Stromal cell of bone marrow (primary cell): ENCODE measurements around the gene PLVAP.

Experiments used
- DNase-seq: peaks from one replicate; pipeline ENCODE4 v3.0.0-alpha.2; 2012; ENCODE audit warnings: low read depth

The PLVAP gene

DNA sequence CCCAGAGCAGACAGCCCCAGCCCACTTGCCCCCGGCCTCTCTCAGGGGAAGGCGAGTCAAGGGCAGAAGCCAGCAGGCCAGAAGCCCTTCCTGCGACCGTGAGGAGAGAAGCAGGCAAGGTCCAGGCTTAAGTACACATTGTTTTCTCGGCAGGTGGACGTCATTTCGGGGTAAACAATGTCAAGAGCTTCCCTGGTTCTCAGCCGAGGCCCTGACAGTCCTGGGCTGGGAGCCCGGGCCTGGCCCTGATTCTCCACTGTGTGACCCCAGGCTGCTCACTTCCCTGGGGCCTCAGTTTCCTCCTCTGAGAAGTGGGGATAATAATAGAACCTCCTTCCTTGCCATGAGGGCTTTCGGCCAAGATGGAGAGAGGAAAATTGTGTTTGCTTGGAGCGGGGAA is 19.4 kb downstream of the PLVAP start:
- no peak for DNase-seq

DNA sequence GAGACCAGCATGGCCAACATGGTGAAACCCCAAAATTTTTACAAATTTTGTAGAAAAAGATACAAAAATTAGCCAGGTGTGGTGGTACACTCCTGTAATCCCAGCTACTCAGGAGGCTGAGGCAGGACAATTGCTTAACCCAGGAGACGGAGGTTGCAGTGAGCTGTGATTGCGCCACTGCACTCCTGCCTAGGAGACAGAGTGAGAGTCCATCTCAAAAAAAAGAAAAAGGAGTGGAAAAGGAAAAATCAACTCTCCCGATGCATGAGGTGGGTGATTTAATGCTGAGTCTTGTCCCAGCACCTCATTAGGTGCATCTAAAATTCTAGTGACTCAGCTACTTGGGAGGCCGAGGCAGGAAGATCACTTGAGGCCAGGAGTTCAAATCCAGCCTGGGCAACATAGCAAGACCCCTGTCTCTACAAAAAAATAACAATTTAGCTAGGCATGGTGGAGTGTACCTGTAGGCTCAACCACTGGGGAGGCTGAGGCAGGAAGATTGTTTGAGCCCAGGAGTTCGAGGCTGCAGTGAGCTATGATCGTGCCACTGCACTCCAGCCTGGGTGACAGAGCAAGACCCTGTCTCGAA is 20.0 kb downstream of the PLVAP start:
- no peak for DNase-seq

DNA sequence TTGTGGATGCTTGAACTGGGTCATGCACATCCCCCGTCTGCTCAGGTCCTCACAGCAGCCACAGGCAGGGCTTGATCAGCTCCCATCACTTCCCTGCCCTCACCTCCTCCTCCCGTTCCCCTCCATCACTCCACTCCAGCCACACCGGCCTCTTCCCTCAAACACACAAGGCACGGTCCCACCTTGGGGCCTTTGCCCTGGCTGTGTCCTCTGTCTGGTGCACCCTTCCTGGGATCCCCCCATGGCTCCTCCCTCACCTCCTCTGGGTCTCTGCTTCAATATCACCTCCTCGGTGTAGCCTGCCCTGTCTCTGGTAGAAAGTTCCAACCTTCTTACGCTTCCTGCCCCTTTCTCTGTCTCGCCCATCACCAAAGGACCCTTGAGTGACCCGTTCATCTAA is 23.8 kb downstream of the PLVAP start:
- DNase-seq: no peak

DNA sequence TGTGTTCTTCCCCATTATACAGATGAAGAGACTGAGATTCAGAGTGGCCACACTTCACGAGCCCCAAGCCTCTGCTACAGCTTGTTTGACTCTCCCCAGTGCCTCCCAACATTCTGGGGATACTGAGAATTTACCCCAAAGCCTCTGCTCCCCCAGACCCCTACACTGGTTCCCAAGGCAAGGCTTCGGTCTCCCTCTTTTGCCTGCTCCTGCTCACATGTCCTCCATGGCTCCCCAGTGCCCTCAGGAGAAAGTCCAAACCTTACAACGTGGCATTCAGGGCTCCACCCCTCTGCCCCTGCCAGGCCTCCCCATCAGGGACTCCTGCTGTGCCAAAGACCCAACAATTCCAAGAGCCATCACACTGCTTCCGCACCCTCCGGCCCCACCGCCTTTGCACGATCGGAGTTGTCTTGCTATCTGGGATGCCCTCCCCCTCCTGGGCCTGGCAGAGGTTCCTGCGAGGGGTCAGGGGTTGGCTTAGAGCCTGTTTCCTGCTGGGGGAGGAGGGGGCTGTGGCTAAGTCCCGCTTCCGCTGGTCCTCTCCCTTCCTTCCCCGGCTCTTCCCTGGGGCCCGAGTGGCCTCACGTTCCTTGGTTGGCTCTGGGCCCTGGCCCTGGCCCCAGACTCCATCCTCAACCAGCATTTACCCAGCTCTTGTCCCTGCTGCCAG is 24.4 kb downstream of the PLVAP start:
- DNase-seq: no peak

DNA sequence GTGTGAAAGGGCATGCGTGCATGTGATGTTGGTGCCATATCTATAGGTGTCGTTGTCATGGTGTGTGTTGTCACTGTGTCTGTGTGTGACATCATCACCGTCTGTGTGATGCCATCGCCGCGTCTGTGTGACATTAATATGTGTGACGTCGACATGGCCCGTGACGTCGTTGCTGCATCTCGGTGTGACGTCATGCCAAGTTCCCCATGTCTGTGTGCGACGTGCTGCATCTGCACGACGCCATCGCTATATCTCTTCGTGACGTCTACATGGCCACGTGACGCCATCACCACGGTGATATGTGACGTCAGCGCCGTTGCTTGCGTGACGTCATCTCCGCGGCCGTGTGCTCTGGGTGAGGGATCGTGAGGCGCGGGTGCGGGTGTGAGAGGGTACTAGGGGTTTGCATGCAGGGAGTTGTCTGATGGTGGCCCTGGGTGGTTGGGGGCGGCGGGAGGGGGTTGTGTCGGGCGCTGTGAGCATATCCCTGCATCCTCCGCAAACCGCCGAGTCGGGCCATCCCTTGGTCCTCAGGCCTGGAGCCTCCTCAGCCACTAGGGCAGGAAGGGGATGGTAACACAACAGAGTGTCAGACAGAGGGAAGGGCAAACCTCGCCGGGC is 25.2 kb downstream of the PLVAP start:
- DNase-seq: no peak

DNA sequence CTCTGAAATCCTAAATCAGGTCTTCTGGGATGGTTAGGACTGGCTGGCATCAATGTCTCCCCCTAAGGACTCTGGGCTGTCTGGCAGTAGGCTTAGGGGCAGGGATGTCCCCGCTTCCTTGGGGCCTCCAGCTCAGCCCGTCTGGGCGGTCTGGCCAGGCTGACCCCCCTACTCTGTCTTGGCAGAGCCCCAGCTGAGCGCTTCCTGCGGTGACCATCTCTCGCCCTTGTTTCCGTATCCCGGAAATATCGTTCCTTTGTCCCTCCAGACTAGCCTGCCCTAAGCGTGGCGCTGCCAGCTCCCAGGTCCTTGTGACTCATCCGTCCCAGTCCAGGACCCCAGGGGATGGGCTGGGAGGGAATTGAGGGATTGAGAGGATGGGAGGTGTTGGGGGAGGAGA is 28.4 kb downstream of the PLVAP start:
- DNase-seq: no peak

DNA sequence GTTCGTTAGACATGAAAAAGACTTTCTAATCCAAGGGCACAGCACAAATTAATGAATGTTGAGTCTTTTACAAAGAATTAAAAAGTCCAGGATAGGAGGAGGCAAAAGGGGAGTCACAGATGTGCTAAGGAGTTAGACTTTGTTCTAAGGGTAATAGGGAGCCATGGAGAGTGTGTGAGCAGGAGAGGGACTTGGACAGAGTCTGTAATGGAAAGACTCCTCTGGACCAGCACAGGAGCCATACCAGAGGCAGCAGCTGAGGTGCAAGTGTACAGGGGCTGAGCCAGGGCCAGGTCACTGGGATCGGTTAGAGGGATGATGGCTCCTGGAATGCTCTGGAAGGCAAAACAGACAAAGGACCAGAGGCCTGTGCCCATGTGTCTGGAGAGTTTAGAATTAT is 29.3 kb downstream of the PLVAP start:
- DNase-seq: no peak

DNA sequence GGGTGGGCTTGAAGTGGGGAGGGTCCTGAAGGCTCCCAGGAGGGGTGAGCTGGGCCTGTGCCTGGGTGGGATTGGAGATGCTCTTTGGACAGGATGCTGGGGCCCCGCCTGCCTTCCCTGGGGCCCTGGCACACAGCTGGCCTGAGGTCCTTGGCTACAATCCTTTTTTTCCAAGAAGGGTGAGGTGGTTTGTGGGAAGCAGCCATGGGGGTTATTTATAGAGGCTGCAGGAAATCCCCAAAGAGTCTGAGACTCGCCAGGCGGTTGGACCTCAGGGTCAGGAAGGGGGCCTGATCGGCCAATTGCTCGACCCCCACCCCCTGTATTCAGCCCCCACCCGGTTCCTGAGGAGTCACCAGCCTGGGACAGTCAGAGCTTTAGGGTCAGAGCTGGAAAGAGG is 29.8 kb downstream of the PLVAP start:
- DNase-seq: no peak

DNA sequence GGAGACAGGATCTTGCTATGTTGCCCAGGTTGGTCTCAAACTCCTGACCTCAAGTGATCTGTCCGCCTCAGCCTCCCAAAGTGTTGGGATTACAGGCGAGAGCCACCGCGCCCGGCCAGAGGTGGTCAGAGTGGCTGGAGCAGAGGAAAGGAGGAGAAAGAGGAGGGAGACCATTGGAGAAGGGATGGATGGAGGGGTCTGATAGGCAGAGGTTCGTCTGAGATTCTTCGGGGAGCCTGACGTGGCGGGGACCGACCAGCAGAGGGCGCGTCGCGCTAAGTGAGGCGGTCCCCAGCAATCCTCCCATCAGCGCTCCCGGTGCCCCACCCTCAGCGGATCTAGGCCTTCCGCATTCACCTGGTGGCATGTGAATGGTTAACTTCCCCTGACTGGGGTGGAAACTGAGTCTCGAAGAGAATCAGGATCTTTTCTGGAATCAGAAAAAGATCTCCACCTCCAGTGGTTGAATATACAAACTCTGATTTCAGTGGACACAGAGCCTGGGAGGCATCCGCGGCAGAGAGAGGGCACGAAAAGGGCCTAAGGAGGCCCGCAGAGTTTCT is 31.0 kb downstream of the PLVAP start:
- no peak for DNase-seq

DNA sequence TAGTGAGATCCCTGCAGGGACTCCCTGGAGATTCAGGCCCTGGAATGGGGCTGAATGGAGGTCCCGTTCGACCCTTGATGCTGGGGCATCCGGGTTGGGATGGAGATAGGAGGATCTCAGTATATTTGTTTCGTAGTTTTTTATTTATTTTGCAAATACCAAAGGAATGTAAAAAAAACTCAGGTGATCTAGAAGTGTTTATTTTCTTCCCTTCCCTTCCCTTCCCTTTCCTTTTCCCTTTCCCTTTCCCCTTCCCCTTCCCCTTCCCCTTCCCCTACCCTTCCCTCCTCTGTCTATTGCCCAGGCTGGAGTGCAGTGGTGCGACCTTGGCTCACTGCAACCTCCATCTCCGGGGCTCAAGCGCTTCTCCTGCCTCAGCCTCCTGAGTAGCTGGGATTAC is 35.3 kb downstream of the PLVAP start:
- DNase-seq: no peak

DNA sequence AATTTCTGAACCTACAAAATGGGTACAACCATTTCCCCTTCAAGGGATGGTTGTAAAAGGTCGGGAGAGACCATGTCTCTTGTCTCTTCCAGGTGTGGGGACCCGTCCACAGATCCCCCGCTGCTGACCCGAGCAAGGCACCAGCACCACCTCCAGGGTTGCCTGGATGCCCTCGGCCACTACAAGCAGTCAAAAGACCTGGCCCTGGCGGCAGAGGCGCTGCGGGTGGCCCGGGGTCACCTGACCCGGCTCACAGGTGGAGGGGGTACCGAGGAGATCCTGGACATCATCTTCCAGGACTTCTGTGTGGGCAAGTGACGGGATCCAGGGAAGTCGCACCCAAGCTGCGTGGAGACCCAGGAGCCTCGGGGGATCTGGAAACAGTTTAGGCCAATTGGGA is 35.8 kb downstream of the PLVAP start:
- no peak for DNase-seq

DNA sequence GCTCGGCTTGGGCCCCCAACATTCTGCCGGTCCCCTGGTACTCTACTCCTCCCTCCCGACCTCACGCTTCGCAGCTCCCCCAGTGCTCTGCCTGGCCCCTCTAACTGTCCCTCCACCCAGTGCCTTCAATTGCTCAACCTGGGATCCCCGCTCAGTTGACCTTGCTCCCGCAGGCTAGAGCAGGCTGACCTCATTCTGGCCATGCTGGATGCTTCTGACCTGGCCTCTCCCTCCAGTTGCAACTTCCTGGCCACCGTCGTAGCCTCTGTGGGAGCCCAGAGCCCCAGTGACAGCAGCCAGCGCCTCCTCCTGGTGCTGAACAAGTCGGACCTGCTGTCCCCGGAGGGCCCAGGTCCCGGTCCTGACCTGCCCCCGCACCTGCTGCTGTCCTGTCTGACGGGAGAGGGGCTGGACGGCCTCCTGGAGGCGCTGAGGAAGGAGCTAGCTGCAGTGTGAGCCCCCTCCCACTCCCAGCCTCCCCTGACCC is 36.2 kb downstream of the PLVAP start:
- no peak for DNase-seq

DNA sequence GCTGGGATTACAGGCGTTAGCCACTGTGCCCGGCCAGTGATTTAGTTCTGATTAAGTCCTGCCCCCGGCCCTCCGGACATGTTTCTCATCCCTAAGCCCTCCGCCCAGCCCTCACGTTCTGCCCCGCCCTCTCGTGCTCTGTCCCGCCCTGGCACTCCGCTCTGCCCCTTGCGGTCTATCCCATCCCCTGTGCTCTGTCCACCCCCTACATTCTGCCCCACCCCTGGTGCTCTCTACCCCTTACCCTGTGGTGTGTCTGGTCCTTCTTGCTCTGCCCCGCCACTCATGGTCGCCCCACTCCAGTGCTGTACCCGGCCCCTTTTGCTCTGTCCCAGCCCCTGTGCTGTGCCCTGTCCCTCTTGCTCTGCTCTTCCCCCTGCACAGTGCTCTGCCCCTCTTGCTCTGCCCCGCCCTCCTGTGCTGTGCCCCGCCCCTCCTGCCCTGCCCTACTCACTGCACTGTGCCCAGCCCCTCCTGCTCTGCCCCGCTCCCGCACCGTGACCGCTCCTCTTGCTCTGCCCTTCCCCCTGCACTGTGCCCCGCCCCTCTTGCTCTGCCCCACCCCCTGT is 36.8 kb downstream of the PLVAP start:
- no peak for DNase-seq

DNA sequence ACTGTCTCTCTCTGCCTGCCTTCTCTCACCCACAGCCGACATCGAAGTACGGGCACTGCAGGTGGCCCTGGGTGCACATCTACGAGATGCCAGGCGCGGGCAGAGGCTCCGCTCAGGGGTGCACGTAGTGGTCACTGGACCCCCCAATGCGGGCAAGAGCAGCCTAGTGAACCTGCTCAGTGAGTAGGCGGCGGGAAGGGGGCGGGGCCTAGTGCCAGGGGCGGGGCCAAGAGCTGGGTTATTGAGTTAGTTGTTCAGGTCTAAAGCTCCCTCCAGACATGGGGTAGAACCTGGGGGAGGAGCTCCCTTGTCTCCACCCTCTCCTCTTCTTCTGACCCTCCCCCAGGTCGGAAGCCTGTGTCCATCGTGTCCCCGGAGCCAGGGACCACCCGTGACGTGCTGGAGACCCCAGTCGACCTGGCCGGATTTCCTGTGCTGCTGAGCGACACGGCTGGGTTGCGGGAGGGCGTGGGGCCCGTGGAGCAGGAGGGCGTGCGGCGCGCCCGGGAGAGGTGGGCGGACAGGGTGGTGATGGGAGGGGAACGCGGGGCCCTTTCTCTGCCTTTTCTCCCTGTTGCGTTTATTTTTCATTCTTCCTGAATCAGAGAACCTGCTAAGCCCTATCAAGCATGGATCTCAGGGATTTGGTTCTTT is 37.9 kb downstream of the PLVAP start:
- no peak for DNase-seq

DNA sequence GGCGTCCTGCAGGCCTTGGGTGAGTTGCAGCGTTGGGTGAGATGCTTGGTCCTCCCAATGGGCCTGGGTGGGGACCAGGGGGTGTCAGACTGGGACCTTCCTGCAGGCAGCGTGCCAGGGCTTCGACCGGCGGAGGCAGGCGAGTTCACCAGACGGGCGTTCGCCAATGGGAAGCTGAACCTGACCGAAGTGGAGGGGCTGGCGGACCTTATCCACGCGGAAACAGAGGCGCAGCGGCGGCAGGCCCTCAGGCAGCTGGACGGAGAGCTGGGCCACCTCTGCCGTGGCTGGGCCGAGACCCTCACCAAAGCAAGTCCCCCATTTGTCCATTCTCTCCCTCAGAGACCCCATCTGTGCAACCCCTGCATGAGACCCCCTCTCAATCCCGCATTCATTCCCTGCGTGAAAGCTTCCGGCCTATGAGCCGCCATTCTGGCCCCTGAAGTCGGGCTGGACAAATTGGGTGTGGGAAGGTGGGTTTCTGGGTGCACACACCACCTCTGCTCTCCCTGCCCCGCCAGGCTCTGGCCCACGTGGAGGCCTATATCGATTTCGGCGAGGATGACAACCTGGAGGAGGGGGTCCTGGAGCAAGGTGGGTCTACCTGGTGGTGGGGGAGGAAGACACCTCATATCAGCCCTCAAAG is 38.6 kb downstream of the PLVAP start:
- DNase-seq: no peak

DNA sequence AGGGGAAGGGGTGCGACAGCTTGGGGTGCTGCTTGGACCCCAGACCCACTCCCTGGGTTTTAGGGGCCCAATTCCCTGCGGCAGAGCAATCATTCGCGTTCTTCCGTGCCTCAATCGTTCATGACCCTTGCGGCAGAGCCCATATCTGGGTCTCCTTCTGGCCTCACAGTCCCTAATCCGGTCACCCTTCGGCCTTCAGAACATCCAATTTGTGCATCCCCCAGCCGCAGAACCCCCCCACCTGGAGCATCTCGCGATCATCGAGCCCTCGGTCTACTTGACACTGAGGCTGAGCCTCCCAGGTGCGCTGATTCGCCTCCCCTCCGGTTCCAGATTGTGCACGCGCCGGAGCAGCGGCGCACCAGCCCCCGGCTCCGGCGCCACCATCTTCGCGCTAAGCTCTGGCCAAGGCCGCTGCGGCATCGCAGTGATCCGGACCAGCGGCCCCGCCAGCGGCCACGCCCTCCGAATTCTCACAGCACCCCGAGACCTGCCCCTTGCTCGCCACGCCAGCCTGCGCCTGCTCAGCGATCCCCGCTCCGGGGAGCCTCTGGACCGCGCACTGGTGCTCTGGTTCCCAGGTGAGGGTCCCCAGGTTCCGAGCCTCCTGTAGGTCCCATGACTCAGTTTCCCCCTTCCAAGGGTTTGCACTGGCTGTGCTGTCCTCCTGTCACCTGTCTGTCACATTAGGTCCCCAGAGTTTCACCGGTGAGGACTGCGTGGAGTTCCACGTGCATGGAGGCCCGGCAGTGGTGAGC is 39.3 kb downstream of the PLVAP start:
- no peak for DNase-seq

DNA sequence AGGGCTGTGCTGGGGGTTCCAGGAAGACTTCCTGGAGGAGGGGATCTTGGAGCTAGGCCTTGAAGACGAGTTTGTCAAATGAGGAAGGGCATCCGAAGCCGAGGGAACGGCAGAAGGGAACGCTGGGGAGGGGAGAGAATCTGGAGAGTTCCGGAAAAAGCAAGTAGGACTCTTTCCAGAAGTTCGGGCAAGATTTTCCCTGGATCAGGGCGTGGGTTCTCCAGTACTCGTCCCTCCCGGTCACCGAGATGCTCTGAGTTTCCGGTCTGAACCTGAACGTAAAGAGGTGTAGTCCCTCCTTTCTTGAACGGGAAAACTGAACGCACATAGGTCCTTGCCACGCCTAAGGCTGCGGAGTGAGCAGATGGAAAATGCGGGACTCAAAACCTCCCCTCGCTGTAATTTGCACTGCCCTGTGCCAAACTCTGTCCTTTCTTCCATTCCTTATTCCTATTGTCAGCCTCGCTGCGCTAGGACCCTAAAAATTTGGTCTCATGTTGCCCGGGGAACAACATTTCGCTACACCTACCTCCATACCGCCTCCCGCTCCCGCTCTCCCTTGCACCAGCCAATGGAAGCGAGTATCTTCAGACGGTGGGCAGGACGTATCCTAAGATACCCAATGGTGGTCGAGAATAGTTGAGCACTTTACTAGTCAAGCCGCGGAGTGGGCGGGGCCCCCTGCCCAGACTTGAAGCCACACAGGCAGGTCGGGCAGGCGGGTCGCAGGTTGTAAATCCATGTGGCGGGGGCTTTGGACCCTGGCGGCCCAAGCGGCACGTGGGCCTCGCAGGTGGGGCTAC is 40.1 kb downstream of the PLVAP start, which contains the start of gene GTPBP3:
Gene GTPBP3, plus strand, starts transcription at position 682 of the 803 bp plus-strand sequence. Its CDS starts 59 bp downstream, at position 741.
- DNase-seq: peak; percentile 98

DNA sequence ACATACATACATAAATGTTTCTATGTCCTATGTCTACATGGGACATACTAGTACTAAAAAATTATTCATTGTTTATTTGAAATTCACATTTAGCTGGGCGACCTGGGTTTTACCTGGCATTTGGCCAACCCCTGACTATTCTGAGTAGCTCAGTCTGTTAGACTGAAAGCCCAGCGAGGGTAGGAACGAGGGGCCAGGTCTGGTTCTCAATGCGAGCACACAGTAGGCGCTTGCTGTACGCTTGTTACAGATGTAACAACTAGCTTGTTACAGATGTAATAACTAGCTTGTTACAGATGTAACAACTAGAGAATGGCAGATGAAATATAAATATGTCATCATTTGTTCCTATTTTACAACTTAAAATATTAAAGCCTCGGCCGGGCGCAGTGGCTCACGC is 41.6 kb downstream of the PLVAP start:
- DNase-seq: no peak

DNA sequence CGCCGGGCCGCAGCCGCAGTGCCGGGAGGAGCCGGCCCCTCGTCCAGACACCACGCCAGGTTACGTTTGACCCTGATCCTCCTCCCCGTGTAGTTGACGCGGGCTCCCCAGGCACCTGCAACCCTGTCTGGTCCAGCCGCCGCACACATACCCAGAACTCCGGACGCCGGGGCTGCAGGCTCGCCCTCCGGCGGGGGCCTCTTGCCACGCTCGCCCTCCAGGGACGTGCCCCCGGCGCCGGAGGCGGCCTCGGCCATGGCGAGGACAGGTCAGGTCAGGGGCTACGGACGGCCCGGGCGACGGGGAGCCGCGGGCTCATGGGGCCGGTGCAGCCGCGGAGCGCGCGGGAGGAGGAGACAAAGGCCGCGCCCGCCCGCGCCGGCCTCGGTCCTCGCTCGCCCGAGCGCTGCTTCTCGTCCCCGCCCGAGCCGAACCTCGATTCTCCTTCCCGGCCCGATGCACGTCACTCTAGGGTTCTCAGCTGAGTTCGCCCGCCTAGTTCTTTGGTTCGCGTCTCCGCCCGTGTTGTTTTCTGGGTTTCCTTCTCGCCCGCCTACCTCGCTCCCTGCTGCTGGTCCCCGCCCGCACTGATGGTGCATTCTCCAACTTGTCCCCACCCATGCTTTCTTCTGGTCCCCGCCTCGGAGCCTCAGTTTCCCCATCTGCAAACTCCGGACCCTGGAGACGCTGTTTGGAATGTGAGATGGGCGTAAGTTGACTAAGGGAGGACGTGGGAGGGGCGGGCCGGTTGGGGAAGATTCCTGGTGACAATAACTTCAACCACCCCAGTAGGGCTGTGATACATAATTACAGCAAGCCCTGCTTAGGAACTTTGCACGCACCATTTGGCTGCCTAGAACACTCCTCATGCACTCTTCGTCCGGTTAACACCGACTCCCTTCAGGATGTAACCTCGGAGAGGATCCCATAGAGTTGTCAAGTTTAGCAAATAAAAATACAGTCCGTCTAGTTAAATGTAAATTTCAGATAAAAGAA is 42.4 kb downstream of the PLVAP start, which contains the start of gene ANO8:
Gene ANO8, minus strand, starts transcription at position 442 of the 996 bp plus-strand sequence. Its CDS starts 185 bp downstream, at position 257.
- peak; percentile 98 for DNase-seq
